HepG2 (cell line): Measurements from ENCODE around the gene NFYC. TPM values are rescaled to one million over a fixed set of nuclear protein-coding genes. Genes with fewer than 3 reads are reported as not detected.

ENCODE experiments used
- ARID2 ChIP-seq: sonication (generic); formaldehyde crosslinking; IDR thresholded peaks from 2 replicates; pipeline ENCODE4 v1.8.1; 2022; ENCODE audit warnings: mild to moderate bottlenecking, missing genetic modification reagents, borderline replicate concordance
- ATF1 ChIP-seq: IDR thresholded peaks from 2 replicates; pipeline ENCODE4 v1.6.1; 2016; ENCODE audit warnings: mild to moderate bottlenecking, control low read depth
- ERF ChIP-seq: IDR thresholded peaks from 2 replicates; pipeline ENCODE4 v1.6.1; 2018; ENCODE audit warnings: missing biosample characterization, missing genetic modification reagents
- GATA4 ChIP-seq: sonication (generic); IDR thresholded peaks from 2 replicates; pipeline ENCODE4 v1.6.1; 2016; ENCODE audit warnings: antibody characterized with exemption, low read depth, borderline replicate concordance
- GATAD2A ChIP-seq: IDR thresholded peaks from 2 replicates; pipeline ENCODE4 v1.6.1; 2016
- HNRNPUL1 ChIP-seq: fragments of 200-400 bp; formaldehyde crosslinking; IDR thresholded peaks from 2 replicates; pipeline ENCODE4 v1.6.1; 2017; ENCODE audit warnings: low read depth, mild to moderate bottlenecking, low read length, moderate library complexity
- KLF9 ChIP-seq: IDR thresholded peaks from 2 replicates; pipeline ENCODE4 v1.6.1; 2016; ENCODE audit warnings: low read depth
- MBD4 ChIP-seq: IDR thresholded peaks from 2 replicates; pipeline ENCODE4 v1.6.1; 2012; ENCODE audit warnings: low read length, inconsistent platforms, borderline replicate concordance
- MED1 ChIP-seq: sonication (generic); formaldehyde crosslinking; IDR thresholded peaks from 2 replicates; pipeline ENCODE4 v1.4.0; 2020; ENCODE audit warnings: missing genetic modification reagents
- MIER3 ChIP-seq: IDR thresholded peaks from 2 replicates; pipeline ENCODE4 v1.6.1; 2016; ENCODE audit warnings: missing compliant biosample characterization, borderline replicate concordance
- NFIC ChIP-seq: IDR thresholded peaks from 2 replicates; pipeline ENCODE4 v1.6.1; 2012; ENCODE audit warnings: mild to moderate bottlenecking, low read length, inconsistent platforms
- REPIN1 ChIP-seq: sonication (generic); formaldehyde crosslinking; IDR thresholded peaks from 2 replicates; pipeline ENCODE4 v1.8.0; 2022; ENCODE audit warnings: missing genetic modification reagents, low read depth, mild to moderate bottlenecking, borderline replicate concordance
- SATB2 ChIP-seq: sonication (generic); formaldehyde crosslinking; IDR thresholded peaks from 2 replicates; pipeline ENCODE4 v1.5.0; 2020; ENCODE audit warnings: missing genetic modification reagents
- SIX1 ChIP-seq: sonication (generic); formaldehyde crosslinking; IDR thresholded peaks from 2 replicates; pipeline ENCODE4 v1.4.0; 2020; ENCODE audit warnings: missing genetic modification reagents, borderline replicate concordance
- TCF7 ChIP-seq: sonication (generic); IDR thresholded peaks from 2 replicates; pipeline ENCODE4 v1.6.1; 2016; ENCODE audit warnings: antibody characterized with exemption, low read depth
- U2AF2 ChIP-seq: fragments of 200-400 bp; formaldehyde crosslinking; IDR thresholded peaks from 2 replicates; pipeline ENCODE4 v1.6.1; 2017; ENCODE audit warnings: low read depth, mild to moderate bottlenecking, low read length
- polyA plus RNA-seq, 8 experiments: library from polyadenylated mRNA; depleted of rRNA in 3 of 8; stranded (reverse) in 7 of 8; unstranded in 1 of 8; fragments of >200 nt; fragmentation: Illumina TruSeq in 4 of 8; extraction: Trizol in 4 of 8; gene quantifications; 2 replicates each; pipeline versions ENCODE4 v1.2.1 to v1.2.3, GENCODE V29; 2011 to 2016; ENCODE audit warnings: low read depth in 4 of 8, missing spikeins in 1 of 8, mixed read lengths in 1 of 8; ENCODE audit not compliant: insufficient read depth in 1 of 8
- total RNA-seq, 5 experiments: library from RNA; depleted of rRNA; stranded (reverse); fragments of >200 nt; fragmentation: Illumina TruSeq; extraction: Trizol; gene quantifications; 2 replicates each; pipeline ENCODE4 v1.2.3, GENCODE V29; 2016; ENCODE audit warnings: low read depth in 1 of 5
- TF ChIP-seq, protein P1 (sequence below): sonication (generic); formaldehyde crosslinking; IDR thresholded peaks from 2 replicates; pipeline ENCODE4 v1.5.0; 2020; ENCODE audit warnings: mild to moderate bottlenecking, missing genetic modification reagents, borderline replicate concordance
- TF ChIP-seq, protein P2 (sequence below): sonication (generic); formaldehyde crosslinking; IDR thresholded peaks from 2 replicates; pipeline ENCODE4 v1.4.0; 2020; ENCODE audit warnings: missing genetic modification reagents
- TF ChIP-seq, protein P3 (sequence below): sonication (generic); formaldehyde crosslinking; IDR thresholded peaks from 2 replicates; pipeline ENCODE4 v1.9.0; 2022; ENCODE audit warnings: missing genetic modification reagents, mild to moderate bottlenecking, borderline replicate concordance
- TF ChIP-seq, protein P4 (sequence below): sonication (generic); formaldehyde crosslinking; IDR thresholded peaks from 2 replicates; pipeline ENCODE4 v1.5.0; 2020; ENCODE audit warnings: missing genetic modification reagents

NFYC gene
- total and polyA plus RNA-seq, 2 of the 13 experiments (the other 11 are each of a cell fraction or from before 2014, with no cell fraction given) = 33.9 to 73.7 TPM

DNA sequence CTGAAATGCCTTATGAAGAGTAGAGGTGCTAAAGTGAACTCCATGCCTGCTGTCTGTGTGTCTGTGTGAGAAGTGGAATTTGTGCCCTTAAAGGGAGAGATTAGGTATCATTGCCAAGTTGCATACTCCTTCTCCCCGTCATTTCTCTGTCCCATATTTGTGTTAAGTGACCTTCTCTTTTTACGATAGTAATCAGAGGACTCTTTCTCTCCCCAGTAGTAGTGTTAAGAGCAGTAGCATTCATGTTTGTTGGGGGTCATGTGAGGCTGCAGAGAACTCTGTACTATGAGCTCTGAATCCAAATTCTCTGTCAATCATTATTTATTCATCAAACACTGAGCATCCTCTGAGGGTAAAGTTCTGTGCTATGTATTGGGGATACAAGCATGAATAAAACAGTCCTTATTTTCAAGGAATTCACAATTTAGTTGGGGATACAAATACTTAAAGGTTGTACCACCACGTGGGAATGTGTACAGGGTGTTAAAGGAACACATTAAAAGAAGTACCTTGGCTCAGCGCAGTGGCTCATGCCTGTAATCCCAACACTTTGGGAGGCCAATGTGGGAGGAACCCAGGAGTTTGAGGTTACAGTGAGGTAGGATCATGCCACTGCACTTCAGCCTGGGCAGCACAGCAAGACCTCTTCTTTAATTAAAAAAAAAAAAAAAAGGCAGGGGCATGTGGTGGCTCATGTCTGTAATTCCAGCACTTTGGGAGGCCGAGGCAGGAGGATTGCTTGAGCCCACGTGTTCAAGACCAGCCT, 67.3 kb downstream of the NFYC start (continued):
- peak; percentile 61; the same call in 1 of the 2 replicates for TF ChIP-seq REPIN1 (CRISPR knock-in tag)
- TF ChIP-seq SIX1 (CRISPR knock-in tag) = peak; percentile 72; the same call in 1 of the 2 replicates
- TF ChIP-seq U2AF2 = no peak
- TF ChIP-seq, protein P1, sequence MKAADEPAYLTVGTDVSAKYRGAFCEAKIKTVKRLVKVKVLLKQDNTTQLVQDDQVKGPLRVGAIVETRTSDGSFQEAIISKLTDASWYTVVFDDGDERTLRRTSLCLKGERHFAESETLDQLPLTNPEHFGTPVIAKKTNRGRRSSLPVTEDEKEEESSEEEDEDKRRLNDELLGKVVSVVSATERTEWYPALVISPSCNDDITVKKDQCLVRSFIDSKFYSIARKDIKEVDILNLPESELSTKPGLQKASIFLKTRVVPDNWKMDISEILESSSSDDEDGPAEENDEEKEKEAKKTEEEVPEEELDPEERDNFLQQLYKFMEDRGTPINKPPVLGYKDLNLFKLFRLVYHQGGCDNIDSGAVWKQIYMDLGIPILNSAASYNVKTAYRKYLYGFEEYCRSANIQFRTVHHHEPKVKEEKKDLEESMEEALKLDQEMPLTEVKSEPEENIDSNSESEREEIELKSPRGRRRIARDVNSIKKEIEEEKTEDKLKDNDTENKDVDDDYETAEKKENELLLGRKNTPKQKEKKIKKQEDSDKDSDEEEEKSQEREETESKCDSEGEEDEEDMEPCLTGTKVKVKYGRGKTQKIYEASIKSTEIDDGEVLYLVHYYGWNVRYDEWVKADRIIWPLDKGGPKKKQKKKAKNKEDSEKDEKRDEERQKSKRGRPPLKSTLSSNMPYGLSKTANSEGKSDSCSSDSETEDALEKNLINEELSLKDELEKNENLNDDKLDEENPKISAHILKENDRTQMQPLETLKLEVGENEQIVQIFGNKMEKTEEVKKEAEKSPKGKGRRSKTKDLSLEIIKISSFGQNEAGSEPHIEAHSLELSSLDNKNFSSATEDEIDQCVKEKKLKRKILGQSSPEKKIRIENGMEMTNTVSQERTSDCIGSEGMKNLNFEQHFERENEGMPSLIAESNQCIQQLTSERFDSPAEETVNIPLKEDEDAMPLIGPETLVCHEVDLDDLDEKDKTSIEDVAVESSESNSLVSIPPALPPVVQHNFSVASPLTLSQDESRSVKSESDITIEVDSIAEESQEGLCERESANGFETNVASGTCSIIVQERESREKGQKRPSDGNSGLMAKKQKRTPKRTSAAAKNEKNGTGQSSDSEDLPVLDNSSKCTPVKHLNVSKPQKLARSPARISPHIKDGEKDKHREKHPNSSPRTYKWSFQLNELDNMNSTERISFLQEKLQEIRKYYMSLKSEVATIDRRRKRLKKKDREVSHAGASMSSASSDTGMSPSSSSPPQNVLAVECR (CRISPR knock-in tag) = peak; percentile 11; the same call in 1 of the 2 replicates
- TF ChIP-seq, protein P2, sequence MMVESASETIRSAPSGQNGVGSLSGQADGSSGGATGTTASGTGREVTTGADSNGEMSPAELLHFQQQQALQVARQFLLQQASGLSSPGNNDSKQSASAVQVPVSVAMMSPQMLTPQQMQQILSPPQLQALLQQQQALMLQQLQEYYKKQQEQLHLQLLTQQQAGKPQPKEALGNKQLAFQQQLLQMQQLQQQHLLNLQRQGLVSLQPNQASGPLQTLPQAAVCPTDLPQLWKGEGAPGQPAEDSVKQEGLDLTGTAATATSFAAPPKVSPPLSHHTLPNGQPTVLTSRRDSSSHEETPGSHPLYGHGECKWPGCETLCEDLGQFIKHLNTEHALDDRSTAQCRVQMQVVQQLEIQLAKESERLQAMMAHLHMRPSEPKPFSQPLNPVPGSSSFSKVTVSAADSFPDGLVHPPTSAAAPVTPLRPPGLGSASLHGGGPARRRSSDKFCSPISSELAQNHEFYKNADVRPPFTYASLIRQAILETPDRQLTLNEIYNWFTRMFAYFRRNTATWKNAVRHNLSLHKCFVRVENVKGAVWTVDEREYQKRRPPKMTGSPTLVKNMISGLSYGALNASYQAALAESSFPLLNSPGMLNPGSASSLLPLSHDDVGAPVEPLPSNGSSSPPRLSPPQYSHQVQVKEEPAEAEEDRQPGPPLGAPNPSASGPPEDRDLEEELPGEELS (CRISPR knock-in tag) = peak; percentile 75
- TF ChIP-seq, protein P3, sequence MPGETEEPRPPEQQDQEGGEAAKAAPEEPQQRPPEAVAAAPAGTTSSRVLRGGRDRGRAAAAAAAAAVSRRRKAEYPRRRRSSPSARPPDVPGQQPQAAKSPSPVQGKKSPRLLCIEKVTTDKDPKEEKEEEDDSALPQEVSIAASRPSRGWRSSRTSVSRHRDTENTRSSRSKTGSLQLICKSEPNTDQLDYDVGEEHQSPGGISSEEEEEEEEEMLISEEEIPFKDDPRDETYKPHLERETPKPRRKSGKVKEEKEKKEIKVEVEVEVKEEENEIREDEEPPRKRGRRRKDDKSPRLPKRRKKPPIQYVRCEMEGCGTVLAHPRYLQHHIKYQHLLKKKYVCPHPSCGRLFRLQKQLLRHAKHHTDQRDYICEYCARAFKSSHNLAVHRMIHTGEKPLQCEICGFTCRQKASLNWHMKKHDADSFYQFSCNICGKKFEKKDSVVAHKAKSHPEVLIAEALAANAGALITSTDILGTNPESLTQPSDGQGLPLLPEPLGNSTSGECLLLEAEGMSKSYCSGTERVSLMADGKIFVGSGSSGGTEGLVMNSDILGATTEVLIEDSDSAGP (CRISPR knock-in tag) = no peak; the same call in 1 of the 2 replicates
- 0 out of 2 replicates have a peak, but pooled peaks have one; percentile 43 for TF ChIP-seq HNRNPUL1
- peak; percentile 56; the same call in 1 of the 2 replicates for TF ChIP-seq MIER3 (CRISPR knock-in tag)
- peak; percentile 81; the same call in 1 of the 2 replicates for TF ChIP-seq NFIC
- no peak for TF ChIP-seq MBD4
- TF ChIP-seq MED1 (CRISPR knock-in tag) = peak; percentile 67; the same call in 1 of the 2 replicates
- TF ChIP-seq ATF1 (CRISPR knock-in tag) = peak; percentile 57
- TF ChIP-seq GATAD2A (CRISPR knock-in tag) = peak; percentile 82
- TF ChIP-seq SATB2 = no peak
- TF ChIP-seq KLF9 (CRISPR knock-in tag) = no peak
- 0 out of 2 replicates have a peak, but pooled peaks have one; percentile 46 for TF ChIP-seq ARID2 (CRISPR knock-in tag)
- peak; percentile 11; the same call in 1 of the 2 replicates for TF ChIP-seq TCF7
- no peak for TF ChIP-seq GATA4
- TF ChIP-seq ERF (CRISPR knock-in tag) = peak; percentile 32; the same call in 1 of the 2 replicates
- TF ChIP-seq, protein P4, sequence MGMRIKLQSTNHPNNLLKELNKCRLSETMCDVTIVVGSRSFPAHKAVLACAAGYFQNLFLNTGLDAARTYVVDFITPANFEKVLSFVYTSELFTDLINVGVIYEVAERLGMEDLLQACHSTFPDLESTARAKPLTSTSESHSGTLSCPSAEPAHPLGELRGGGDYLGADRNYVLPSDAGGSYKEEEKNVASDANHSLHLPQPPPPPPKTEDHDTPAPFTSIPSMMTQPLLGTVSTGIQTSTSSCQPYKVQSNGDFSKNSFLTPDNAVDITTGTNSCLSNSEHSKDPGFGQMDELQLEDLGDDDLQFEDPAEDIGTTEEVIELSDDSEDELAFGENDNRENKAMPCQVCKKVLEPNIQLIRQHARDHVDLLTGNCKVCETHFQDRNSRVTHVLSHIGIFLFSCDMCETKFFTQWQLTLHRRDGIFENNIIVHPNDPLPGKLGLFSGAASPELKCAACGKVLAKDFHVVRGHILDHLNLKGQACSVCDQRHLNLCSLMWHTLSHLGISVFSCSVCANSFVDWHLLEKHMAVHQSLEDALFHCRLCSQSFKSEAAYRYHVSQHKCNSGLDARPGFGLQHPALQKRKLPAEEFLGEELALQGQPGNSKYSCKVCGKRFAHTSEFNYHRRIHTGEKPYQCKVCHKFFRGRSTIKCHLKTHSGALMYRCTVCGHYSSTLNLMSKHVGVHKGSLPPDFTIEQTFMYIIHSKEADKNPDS = peak; percentile 33; the same call in 1 of the 2 replicates
